Head of caudate nucleus (tissue), 42 donors: Measurements from ENCODE around the gene RGR.
A peak's percentile ranks its signal among the peaks of the same experiment; 100 is the strongest.

ENCODE experiments used
- DNase-seq, 42 donors: peaks; one replicate each; pipeline versions ENCODE4 v3.0.0 to v3.0.0-alpha.2; 2020 to 2021; ENCODE audit warnings: mixed read lengths in 7 of 42
- intact Hi-C: fragments of 100-400 bp; cut with DNase I; formaldehyde crosslinking; loops from one replicate; pipeline ENCODE4 v1.15.0; 2022

The RGR gene, protein sequence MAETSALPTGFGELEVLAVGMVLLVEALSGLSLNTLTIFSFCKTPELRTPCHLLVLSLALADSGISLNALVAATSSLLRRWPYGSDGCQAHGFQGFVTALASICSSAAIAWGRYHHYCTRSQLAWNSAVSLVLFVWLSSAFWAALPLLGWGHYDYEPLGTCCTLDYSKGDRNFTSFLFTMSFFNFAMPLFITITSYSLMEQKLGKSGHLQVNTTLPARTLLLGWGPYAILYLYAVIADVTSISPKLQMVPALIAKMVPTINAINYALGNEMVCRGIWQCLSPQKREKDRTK

GRCh38 chr10:84244651-84245270 lies at the start of gene RGR:
RGR (plus strand) TSS chr10:84245053; CDS start chr10:84245091, 38 bp downstream.
- intact Hi-C loops = no loop called here
- peak; percentile 75 to 97 (median 91) for DNase-seq

DNA sequence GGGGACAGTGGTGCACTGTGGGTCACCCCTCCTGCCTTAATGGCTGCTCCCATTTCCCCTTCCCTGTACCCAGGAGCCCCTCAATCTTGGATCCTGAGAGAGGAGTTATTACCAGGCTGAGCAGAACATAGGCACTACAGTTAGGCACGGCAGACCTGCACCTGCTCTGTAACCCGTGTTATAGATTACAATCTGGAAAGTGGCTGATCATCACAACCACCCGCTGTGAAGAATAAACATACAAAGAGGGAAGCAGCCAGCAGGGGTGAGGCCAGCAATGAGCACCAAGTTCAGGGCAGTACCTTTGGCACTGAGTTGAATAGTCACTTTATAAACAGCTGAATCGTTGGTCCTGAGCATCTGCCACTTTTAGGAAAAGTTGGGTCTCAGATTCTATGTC lies 48.8 kb upstream of the RGR start:
- intact Hi-C loops = no loop called here
- no peak for DNase-seq

DNA sequence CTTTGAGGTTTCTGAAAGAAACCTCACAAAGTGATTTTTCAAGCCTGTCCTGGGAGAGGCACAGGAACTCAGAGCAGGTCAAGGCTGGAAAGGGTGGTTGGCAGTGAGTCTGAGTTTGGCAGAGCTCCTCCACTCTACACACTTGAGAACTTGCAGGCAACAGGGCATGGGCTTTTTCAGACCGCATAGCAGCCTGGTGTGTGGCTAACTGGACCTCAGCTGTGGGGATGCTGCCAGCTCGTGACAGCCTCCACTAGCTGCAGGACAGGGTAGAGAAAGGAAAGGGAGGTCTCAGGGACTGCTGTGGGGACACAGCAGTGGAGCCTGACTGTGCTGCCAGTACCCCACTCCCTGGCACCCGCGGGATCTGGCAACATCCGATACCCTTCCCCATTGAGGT lies 47.9 kb upstream of the RGR start:
- DNase-seq = peak in 9 of 42 donors; percentile 10 to 43 (median 31)
- intact Hi-C loops = no loop called here

- DNase-seq = no peak
- intact Hi-C loops = no loop called here
These were observed 47.2 kb upstream of the RGR start for GRCh38 chr10:84197643-84198042.

DNA sequence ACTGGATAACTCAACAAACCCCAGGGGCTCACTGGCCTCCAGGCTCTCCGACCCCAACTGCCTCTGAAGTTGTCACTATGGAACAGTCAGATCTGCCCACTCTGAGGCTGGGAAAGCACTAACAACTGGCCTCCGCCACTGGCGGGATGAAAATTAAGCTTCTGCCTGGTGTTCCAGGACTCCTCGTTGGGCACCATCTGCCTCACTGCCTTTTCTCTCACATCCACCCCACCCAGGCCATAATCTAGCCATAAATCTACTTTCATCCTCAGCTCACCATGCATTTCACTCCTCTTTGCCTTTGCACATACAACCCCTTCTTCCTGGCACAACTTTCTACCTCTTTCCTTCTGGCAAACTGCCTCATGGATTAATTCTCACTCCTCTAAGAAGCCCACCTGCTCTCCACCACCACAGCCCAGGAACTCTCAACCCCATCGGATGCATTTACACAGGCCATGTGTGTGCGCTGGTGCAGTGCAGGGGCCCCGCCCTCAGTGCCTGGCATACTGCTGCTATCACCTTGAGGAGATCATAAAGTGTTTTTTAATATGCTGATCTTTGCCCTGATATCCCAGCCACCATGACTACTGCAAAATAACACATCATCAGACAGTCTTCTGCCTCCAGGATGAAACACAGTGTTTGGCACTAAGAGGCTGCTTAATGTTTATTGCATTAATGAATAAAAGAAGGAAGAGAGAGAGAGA lies 46.5 kb upstream of the RGR start:
- DNase-seq = no peak
- intact Hi-C loops = no loop called here

GRCh38 chr10:84200537-84201243 lies 44.2 kb upstream of the RGR start:
- DNase-seq = no peak
- intact Hi-C loops = no loop called here

- DNase-seq = no peak
- intact Hi-C loops = no loop called here
These were observed 43.6 kb upstream of the RGR start for GRCh38 chr10:84201244-84201606.

GRCh38 chr10:84201682-84202081 lies 43.2 kb upstream of the RGR start:
- DNase-seq = no peak
- intact Hi-C loops = no loop called here

DNA sequence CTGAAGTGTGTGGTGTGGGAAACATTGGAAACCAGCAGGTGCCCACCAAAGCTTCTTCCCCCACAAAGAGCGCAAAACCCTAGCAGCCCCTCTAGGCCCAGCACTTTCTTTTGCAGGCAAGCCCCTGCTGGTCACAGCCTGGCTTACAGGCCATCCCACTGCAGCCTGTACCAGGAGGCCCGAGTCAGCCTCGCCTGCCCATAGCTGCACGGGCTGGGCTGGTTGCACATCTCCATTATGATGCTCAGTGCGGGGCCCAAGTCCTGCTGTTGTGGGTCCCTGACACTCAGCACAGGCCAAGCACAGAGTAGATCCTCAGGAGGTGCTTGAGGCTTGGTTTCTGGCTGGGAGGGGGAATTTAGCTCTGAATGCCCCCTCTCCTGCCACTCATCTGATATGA lies 42.5 kb upstream of the RGR start:
- DNase-seq = no peak
- intact Hi-C loops = no loop called here

GRCh38 chr10:84204122-84204521 lies 40.7 kb upstream of the RGR start:
- DNase-seq = no peak
- intact Hi-C loops = loop anchor here (2.0 kb wide), 1 partner anchor 65 kb away; the partner anchor contains the start of gene GHITM

DNA sequence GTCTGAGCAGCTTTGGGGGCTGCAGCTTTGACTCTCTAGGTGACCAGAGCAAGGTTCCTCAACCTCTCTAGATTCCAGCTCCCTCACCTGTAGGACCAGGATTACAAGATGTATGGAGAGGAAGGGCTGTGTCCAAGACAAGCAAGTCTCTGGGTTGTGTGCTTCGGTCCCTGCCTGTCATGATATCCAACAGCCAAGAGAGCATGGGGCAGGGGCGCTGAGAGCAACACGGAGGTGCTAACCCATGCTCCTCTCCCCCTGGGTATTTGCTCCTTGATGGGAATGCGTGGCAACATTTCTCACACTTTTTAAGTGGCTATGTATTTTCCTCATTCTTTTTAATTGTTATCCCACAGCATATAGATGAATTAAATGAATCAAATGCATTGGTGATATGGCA lies 40.2 kb upstream of the RGR start:
- no peak for DNase-seq
- intact Hi-C loops = loop anchor here (2.0 kb wide), 1 partner anchor 66 kb away; the partner anchor contains the start of gene GHITM

GRCh38 chr10:84205049-84205852 lies 39.6 kb upstream of the RGR start:
- intact Hi-C loops = loop anchor here (2.0 kb wide), 1 partner anchor 66 kb away; the partner anchor contains the start of gene GHITM
- DNase-seq = peak; percentile 60 to 93 (median 83)

DNA sequence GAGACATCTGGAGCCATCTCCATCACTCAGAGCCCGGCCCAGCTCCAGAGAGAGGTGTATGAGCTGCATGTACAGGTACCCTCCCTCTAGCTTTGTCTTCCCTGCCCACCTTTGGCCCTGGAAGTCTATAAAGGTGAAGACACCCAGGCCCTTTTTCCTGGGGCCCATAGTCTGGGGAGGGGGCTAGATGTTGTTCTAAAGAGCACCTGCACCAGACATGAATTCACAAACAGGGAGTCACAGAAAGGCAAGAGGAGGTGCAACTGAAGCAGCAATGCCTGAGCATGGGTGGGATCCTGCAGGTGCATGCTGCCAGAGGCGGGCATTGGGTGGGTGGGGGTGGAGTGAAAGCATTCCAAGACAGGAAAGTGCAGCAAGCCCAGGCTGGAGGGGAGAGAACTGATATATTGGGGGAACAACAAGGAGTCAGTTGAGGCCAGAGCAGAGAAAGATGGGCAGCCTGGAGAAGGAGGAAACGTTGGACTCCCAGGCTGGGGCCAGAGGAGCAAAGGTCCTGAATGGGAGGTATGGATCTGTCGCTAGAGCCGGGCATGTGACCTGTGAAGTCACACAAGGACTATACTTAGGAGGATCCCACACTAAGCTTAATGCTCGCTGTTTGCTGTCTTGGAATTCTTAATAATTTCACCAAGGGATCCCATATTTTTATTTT lies 38.9 kb upstream of the RGR start:
- no peak for DNase-seq
- intact Hi-C loops = loop anchor here (2.0 kb wide), 1 partner anchor 67 kb away; the partner anchor contains the start of gene GHITM

- intact Hi-C loops = no loop called here
- no peak for DNase-seq
These were observed 36.8 kb upstream of the RGR start for GRCh38 chr10:84208023-84208422.

GRCh38 chr10:84211566-84211965 lies 33.3 kb upstream of the RGR start:
- intact Hi-C loops = no loop called here
- DNase-seq = no peak

DNA sequence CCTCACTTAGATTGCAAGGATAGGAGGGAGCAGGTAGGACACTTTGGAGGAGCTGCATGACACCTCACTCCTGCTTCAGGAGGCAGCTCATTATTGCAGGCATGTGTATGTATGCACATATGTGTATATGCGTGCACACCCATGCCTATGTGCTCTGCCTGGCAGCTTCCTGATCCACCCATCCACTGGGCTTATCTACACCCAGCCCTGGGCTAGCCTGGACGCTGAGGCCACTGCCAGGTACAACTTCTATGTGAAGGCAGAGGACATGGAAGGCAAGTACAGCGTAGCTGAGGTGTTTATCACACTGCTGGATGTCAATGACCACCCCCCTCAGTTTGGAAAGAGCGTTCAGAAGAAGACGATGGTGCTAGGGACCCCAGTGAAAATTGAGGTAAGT lies 32.8 kb upstream of the RGR start:
- no peak for DNase-seq
- intact Hi-C loops = no loop called here

DNA sequence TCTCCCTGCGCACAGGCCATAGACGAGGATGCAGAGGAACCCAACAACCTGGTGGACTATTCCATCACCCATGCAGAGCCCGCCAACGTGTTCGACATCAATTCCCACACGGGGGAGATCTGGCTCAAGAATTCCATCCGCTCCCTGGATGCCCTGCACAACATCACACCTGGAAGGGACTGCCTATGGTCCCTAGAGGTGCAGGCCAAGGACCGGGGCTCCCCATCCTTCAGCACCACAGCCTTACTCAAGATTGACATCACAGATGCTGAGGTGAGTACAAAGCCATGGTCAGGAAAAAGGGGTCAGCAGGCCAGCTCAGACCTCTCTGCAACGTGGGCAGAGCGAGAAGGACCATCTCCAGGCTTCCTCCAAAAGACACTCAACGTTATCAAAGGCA lies 31.8 kb upstream of the RGR start:
- intact Hi-C loops = no loop called here
- DNase-seq = no peak

DNA sequence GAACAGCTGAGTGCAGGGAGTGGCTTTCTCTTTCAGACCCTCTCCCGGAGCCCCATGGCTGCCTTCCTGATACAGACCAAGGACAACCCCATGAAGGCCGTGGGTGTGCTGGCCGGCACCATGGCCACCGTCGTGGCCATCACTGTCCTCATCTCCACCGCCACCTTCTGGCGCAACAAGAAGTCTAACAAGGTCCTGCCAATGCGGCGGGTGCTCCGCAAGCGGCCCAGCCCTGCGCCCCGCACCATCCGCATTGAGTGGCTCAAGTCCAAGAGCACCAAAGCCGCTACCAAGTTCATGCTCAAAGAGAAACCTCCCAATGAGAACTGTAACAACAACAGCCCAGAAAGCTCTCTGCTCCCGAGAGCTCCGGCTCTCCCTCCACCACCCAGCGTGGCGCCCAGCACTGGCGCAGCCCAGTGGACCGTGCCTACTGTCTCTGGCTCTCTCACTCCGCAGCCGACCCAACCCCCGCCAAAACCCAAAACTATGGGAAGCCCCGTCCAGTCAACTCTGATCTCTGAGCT lies 30.7 kb upstream of the RGR start:
- DNase-seq = no peak
- intact Hi-C loops = no loop called here
